GM18867 (cell line): ENCODE results near the gene SYNPO2.
"Not testable (repeated sequence)": the region's sequence is repeated elsewhere in the genome, so short reads cannot be mapped to it uniquely, and the experiment has no call there.

ENCODE experiments used
- ATAC-seq: cut with Tn5 transposase; IDR thresholded peaks from one replicate; pipeline ENCODE4 v1.9.1; 2021; ENCODE audit warnings: mild to moderate bottlenecking, moderate library complexity; ENCODE audit not compliant: unreplicated experiment

Gene SYNPO2

DNA sequence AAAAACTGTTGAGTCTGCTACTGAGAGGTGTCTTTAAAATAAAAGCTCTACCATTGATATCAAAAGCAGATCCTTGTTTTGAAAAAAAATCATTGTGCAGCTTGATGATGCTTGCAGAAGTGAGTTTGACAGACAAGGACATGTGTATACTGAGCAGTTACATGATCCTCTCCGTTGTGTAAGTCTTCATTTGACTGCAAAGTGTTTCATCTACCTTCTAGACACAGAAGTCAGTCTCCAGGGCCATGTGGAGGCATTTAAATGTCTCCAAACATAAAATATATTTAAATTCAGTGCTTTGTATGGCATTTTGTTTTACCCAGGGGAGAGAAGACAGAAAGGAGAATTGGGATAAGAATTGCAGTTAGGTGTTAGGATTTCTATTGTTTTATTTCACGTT, 139.2 kb downstream of the SYNPO2 start:
- no peak for ATAC-seq

DNA sequence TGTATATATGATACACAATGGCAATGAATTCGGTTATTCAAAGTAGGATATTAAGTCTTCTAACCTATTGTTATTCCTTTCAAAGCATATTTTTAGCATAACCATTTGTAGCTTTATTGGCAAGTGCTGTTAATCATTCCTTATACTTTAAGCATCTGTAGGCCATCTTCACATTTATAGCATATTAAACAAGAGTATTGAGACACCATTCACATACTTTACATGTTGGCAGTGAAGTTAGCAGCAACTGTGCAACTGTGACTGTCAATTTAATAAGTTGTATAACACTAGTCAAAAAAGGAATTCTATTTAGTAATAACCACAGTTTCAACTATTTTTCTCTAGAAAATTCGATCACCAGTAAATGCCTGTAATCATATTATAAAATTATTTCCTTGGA, 139.6 kb downstream of the SYNPO2 start:
- no peak for ATAC-seq

DNA sequence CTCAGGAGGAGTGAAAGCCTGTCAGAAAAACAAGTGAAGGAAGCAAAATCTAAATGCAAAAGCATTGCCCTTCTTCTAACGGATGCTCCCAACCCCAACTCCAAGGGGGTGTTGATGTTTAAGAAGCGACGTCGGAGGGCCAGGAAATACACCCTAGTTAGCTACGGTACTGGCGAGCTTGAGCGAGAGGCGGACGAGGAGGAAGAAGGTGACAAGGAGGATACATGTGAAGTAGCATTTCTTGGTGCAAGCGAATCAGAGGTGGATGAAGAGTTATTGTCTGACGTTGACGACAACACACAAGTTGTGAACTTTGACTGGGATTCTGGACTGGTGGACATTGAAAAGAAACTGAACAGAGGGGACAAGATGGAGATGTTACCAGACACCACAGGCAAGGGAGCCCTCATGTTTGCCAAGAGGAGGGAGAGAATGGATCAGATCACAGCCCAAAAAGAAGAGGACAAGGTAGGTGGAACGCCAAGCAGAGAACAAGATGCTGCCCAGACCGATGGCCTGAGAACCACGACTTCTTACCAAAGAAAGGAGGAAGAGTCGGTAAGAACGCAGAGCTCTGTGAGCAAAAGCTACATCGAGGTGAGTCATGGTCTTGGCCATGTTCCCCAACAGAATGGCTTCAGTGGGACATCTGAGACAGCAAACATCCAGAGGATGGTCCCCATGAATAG, 141.3 kb downstream of the SYNPO2 start:
- no peak for ATAC-seq

DNA sequence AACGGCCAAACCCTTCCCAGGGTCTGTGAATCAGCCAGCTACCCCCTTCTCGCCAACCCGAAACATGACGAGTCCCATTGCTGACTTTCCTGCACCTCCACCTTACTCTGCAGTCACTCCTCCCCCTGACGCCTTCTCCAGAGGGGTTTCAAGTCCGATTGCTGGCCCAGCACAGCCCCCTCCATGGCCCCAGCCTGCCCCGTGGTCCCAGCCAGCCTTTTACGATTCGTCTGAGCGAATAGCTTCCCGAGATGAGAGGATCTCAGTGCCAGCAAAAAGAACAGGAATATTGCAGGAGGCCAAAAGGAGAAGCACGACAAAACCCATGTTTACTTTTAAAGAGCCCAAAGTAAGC, 141.9 kb downstream of the SYNPO2 start:
- no peak for ATAC-seq

DNA sequence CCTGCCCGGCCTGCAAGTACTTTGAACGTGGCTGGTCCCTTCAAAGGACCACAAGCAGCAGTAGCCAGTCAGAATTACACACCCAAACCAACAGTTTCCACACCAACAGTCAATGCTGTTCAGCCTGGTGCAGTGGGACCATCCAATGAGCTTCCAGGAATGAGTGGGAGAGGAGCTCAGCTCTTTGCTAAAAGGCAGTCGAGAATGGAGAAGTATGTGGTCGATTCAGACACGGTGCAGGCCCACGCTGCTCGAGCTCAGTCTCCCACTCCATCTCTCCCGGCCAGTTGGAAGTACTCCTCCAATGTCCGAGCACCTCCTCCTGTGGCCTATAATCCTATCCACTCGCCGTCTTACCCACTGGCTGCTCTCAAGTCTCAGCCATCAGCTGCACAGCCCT, 142.6 kb downstream of the SYNPO2 start:
- ATAC-seq: no peak

DNA sequence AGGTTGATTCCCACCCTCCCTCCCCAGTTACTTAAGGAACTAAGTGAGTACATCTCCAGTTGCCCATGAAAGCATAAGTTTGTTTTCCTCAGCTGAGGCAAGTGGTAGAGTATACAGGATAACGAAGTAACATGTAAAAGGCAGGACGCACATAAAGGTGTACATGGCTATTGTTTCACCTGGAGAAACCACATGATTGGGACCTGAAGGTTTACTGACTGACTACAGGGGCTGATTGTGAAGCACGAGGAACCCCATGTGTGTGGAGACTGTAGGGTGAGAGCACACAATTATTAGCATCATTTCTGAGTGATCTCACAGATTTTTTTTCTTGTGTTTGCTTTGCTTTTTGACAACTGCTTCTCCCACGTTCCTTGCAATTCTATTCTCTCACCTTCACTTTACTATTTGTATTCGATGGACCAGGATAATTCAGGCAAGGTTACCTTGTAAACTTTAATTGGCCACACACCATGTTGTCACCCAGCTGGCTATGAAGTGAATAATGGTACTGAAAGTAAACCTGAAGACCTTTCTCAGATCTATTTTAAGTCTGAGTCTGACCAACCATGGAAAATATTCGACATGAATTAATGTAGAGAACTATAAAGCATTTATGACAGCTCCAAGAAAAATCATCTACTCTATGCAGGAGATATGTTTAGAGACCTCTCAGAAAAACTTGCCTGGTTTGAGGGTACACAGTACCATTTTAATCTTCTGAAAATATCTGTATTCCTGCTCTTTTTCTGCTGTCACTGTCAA, 144.4 kb downstream of the SYNPO2 start:
- peak; percentile 69 for ATAC-seq

DNA sequence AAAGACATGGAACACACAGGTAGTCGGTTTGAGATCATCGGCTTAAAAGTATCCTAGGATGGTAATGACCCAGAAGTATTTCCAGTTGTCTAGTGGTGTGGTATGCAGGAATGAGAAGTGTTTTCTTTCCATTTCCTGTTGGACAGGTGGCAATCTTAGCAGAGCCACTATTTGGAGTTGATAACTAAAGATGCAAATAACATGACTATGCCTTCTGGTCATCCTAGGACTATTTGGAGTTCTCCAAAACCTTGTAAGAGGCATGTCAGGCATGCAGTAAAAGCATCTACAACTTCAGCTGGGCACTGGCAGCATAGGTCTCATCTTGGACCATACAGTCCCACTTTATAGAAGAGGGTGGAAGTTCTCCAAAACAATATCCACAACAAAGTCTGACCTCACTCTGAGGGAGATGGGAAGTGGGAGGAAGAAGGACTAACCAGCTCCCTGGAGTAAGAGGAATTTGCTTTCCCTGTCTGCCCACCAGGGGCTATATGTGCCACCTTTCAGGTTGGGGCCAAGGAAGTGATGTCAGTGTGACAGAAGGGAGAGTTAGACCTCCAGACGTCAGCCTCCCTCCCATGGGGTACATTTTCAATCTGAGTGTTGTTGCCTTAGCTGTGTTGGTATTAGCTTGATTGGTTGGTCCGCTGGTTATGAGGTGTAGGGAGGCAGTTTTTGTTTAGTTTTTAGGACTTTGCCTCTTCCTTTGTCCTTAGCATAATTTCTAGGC, 145.8 kb downstream of the SYNPO2 start:
- ATAC-seq: no peak

DNA sequence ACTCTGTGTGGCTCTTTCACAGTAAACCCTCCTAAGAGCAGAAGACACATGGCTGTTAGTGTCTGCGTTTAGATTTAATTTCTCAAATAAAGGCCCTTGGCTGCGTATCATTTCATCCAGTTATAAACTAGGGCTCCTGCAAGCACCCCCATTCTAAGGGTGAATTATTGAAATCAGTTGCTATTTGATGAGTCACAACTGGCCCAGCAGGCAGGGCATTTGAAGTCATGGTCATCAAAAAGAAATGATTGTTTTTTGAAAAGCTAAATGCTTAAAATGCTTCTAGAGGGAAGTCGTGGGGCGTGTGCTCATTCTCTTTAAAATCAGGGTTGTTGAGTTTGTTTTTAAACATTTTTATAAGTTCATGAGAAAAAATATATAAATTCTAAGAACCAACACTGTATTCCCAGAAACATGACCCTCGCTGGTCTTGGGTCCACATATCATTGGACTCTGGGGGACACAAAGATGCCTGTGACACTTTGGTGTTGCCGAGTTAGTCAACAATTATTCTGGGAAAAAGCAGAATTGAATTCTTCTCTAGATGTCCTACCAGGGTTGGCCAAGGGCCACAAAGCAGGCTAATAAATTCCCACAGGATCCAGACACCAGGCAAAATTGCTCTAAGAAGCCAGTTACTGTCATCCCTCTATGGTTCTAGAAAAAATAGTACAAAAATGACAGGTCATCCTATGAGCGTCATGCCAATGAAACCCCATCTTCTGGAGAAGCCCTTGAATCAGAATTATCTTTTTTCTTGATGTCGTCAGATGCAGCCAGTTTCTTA, 147.5 kb downstream of the SYNPO2 start:
- no peak for ATAC-seq

DNA sequence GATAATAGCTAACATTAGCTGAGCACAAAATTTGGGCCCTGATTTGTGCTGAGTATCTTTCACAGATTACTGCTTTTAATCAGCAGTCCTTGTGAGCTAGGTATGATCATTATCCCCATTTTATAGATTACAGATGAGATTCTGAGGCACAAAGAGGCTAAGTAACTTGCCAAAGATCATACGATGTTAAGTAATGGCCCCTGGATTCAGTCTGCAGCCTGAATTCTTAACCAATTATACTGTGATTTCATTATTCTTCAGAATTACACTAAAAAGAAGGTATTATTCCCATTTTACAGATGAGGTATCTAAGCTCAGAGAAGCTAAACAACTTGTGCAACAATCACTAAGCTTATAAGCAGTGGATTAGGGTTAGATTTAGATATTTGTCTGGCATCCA, 149.1 kb downstream of the SYNPO2 start:
- no peak for ATAC-seq

DNA sequence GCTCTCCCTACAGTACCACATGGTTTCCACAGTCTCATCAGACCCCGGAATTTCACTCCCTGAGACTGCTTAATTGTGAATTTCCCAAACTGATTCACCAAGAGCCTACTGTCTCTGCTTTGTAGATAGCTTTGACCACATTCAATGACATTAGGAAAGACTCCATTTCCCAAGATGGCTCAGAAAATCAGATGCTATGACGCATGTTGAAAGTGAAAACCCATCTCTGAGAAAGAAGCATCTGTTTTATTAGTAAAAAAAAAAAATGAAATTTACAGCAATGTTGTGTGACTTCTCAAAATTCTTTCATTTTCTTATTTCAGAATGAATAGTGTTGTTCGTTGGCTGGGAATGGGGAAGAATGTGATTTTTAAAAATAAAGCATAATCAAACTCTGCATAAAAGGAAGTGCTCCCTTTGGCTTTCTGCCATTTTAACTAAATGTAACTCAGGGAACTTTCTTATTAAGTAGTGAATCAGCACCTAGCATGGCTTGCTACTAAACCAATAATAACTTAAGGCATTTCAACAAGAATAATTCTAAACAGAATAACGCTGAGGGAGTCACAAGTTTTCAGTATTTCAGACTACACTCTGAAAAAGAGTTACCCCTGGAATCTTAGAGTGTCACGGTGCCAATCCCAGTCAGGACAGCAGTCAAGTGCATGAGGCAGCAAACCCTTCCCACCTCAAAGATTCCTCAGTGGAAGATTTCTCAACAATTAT, 149.6 kb downstream of the SYNPO2 start:
- peak; percentile 61 for ATAC-seq

DNA sequence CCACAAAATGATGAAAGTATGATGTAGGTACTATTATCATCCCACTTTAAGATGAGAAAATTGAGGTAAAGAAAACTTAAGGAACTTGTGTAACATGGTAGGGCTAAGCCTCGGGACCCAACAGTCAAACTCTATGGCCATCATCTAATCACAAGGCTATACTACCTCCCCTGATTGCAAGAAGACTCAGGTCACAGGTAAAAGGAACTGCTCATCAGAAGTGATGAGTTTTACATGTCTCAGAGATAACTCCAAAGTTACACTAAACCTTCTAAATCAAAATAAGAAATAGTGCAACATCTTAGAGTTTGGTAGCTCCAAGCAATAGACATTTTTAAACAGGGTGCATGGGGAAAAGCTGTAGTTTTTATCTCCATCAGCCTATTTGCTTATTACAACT, 150.5 kb downstream of the SYNPO2 start:
- ATAC-seq: no peak

DNA sequence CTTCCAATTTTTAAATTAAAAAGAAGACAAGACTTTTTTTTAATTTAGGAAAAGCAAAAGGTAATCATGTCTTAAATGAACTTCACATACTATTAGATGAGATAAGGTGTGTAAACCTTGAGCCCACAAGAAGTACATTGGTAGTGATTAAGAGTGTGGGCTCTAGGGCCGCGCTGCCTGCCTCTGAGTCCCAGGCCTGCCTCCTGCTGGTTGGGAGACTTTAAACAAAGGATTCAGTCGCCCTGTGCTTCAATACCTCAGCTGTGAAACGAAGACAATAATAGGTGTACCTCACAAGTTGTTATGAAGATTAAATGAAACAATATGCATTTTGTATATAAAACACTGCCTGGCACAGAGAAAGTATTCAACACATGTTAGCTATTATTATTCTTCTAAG, 151.1 kb downstream of the SYNPO2 start:
- ATAC-seq: no peak

DNA sequence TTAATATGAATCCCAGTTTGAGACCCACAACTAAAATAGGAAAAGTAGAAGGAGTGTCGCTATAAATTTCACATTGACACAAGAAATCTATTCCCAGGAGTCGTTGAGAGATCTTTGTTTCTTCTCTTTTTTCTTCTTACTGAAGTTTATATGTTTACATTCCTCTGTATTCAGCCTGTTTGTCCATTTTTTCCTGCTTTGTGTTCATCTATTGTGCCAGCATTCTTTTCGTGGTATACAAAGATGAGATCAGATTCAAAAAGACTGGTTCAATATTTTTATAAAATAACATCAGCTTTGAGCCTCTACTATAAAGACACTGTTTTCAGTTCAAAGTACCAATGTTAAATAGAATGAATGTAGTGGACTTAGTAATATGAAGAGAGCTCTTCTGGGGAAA, 151.6 kb downstream of the SYNPO2 start:
- no peak for ATAC-seq

DNA sequence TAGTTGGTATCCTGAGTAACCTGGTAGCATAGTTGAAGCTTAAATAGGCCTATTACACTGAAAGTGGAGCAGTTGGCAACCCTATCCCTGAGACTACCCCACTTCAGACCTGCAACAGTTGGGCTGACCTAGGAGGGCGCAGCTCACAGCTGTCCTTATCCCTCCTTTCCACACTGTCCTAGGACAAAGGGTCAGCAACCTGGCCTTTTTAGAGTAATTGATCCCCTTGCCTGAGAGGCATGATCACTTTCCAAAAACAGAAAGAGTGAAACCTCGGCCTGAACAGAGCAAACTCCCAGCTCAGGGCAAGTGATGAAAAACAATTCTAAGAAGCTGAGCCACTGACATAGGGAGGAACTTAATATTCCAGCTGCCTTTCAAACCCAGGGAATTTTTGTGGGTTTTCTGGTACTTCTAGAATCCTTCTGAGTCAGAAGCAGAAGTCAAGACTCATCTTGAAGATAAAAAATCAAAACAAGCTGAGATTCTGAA, 152.1 kb downstream of the SYNPO2 start:
- ATAC-seq: no peak

DNA sequence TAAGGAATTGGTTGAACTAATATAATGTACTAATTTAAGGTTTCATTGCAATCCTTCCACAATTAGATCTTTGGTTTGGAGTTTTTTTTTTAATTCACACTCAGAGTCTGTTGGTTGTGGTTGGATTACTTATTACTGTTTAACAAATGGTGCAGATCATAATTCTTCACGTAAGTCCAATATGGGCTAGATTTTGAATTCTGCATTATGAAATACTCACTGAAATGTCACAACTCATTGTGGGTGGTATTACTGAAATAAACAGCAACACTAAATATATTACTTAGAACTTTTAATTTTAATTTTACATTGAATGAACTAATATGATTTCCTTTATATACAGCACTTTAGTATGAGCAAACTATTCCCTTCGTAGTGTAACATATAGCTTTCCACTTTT, 152.7 kb downstream of the SYNPO2 start:
- no peak for ATAC-seq

DNA sequence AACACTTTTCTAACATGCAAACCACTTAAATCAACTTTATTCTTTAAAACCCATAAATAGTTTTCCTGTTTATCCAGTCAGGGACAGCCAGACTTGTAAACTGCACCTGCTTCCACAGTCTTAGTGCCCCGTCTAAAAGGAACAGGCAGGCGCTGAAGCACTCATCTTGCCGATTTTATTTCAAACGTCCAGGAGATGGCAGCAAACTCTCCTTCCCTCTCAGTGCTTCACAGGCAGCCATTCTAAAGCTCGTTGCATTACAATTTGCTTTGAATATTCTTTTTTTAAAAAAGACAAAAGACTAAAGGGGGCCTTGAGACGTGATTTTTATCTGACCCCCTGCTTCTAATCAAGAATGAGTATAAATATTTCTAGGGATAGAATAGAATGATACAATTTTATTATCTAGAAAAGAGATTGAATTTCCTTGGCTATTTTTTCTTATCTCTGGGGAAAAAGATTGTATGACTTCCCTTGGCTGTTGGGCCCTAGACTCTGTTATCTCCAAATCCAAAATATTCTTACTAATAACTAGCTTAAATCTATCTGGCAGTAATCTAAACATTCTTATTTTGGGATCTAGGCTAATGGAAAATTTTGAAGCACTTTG, 153.4 kb downstream of the SYNPO2 start:
- ATAC-seq: peak; percentile 88

DNA sequence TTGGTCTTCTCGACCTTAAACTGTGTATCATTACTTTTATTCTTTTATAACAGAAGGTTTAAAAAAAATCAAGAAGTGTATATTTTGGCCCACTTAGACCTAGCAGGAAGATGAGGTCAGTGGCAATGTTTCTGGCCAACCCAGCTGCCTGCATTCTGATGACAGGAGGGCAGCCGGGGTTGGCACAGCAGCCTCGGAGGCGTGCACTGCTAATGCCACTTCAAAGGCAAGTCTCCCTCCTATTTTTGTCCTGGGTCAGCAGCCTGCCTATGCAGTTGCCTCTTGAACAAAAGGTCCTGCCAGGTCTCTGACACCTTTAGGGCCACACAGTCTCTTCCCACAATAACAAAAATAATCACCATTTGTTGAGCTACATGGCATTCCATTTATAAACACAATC, 157.6 kb downstream of the SYNPO2 start:
- ATAC-seq: no peak

DNA sequence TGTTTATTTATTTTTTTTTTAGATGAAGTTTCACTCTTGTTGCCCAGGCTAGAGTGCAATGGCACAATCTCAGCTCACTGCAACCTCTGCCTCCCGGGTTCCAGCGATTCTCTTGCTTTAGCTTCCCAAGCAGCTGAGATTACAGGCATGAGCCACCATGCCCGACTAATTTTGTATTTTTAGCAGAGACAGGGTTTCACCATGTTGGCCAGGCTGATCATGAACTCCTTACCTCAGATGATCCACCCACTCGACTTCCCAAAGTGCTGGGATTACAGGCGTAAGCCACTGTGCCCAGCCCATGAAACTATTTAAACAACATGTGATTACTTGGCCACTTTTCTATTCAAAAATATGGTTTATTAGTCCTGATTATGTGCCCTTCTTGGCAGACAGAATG, 158.4 kb downstream of the SYNPO2 start:
- not testable (repeated sequence) for ATAC-seq

DNA sequence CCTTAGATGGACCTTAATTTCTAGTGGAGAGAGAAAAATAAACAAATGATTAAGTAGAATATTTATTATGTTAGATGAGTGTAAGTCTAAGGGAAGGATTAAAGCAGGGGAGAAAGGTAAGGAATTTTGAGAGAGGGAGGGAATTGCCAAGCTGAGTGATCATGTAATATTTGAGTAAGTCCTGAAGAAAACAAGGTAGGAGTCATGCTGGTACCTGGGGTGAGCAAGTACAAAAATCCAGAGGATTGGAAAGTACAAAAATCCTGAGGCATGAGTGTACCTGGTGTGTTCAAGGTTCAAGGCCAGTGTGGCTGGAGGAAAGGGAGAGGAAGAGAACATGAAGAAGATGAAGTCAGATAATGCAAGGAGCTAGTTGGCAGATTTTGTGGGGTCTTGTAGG, 159.8 kb downstream of the SYNPO2 start:
- ATAC-seq: no peak

DNA sequence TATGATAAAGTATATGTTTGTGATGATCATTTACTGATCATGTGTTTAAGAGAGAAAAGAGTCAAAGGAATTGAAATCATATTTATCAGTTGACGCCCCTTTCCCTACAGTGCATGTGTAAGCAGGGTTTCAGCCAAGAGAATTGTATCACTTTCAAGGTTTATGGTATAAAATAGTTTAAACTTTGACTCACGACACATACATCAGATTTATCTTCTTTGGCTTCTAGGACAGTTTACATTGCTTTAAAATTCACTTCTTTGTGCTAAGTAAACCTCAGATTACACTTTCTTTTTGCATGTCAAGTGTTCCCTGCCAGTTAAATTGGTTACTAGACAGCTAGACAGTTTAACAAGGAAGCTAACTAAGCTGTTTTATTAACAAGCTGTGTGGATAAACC, 160.7 kb downstream of the SYNPO2 start:
- no peak for ATAC-seq
